Measurements from ENCODE around the gene SS18. TPM values are rescaled to one million over a fixed set of nuclear protein-coding genes. Genes with fewer than 3 reads are reported as not detected.
A peak's percentile ranks its signal among the peaks of the same experiment; 100 is the strongest.
"Not testable (repeated sequence)": the region's sequence is repeated elsewhere in the genome, so short reads cannot be mapped to it uniquely, and the experiment has no call there.

SS18 gene
- total RNA-seq: 10 to 100 TPM; 40.2 to 88.1 TPM

DNA sequence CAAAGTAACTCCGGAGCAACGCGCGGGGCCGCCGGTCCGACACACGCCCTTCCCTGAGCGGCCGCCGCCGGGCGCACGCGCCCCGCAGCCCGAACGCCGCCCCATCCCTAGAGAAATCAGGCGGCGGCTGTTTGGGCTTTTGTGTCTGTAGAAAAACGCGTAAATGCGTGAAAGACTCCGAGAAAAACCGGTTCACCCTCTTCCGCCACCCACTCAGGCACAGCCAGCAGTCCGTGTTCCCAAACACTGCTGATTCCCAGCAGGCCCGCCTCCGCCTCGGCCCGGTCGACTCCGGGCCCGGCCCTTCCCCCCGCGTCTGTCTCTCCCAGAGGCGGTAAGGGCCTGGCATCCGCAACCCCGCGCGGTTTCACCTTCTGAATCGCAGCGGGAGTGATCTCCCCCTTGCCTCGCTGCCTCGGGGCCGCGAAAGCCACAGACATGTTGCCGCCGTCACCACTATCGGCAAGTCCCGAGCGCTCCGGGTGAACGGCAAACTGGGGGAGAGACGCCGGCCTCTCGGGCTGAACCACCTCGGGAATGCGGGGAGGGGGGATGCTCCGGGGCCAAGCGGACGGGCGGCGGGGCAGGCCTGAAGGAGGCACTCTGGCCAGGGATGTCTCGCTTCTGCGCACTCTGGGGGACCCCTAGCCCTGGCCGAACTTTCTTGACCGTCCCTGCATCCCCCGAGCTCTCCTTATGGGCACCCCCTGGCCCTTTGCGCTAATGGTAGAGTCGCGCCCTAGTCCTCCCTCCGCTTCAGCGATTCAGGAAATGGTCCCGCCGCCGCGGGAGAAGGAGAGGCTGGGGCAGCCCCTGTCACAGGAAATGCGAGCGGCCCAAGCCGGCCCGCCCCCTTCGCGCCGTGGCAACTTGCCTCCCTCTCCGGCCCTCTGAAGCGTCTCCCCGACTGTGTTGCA lies at the start of gene SS18:
SS18 (minus strand) TSS at position 484 of the 917 bp plus-strand sequence; CDS start at position 440, 44 bp downstream.
- Mint-ChIP-seq H3K9me3 (no peaks in the 10 kb centered on the region), H3K36me3 (peaks cover 15 to 22% of the 10 kb centered on the region in 2 donors), H3K27ac (peak within 1 kb of the TSS; percentile 95 to 98)
- ATAC-seq (peak; percentile 83 to 87), DNase-seq (ENCODE audit: low spot score in 2 of 2) (peak; percentile 88 to 95)

- no peak for ATAC-seq
- H3K9me3 Mint-ChIP-seq: no peaks in the 10 kb centered on the region
- no peak overlapping the region for H3K27ac Mint-ChIP-seq
Measured at GRCh38 chr18:26135548-26135947, 45.1 kb upstream of the SS18 start.

DNA sequence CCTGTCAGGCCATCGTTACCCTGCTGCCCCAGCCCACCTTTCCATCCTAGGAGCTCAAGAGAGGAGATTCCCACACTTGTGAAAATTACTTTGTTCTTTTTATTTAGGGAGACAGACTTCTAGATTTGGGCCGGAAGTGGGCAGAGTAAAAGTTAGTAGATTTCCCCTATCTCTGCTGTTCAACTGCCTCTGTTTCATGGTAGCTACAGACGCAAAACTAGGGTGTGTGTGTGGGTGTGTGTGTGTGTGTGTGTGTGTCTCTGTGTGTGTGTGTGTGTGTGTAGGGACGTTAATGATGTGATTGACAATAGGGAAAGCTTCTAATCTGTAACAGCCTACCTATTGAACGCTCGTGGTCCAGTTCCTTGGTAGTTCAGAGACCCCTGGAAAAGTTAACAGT lies 43.7 kb upstream of the SS18 start:
- no peak for DNase-seq (ENCODE audit: low spot score in 2 of 2)
- no peaks in the 10 kb centered on the region for H3K36me3 Mint-ChIP-seq
- H3K27ac Mint-ChIP-seq: peak overlapping the region; percentile 33 to 85
- H3K9me3 Mint-ChIP-seq: no peaks in the 10 kb centered on the region
- peak in 1 of 2 donors; percentile 32 for ATAC-seq

More at GRCh38 chr18:26135548-26135947, 45.1 kb upstream of the SS18 start:
- DNase-seq (ENCODE audit: low spot score in 2 of 2): no peak
- H3K36me3 Mint-ChIP-seq: no peaks in the 10 kb centered on the region

DNA sequence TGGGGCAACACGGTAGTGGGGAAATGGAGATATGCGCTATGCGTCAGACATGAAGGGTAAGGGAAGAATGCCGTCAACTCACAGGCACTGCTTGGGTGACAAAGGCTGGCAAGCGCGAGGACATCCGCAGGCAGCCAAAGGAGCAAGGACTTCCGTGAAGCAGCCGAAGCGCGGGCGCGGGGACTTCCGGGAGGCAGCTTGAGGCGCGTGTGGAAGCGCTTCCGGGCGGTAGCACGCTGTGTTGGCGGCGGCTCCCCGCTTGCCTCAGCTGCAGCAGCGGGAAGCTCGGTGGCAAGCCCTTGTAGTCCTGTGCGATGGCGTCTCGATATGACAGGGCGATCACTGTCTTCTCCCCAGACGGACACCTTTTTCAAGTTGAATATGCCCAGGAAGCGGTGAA lies 43.2 kb upstream of the SS18 start, which contains the start of gene PSMA8:
PSMA8 (plus strand) TSS at position 218 of the 400 bp plus-strand sequence; CDS start at position 315, 97 bp downstream.
- DNase-seq (ENCODE audit: low spot score in 2 of 2): peak; percentile 10 to 72
- Mint-ChIP-seq H3K27ac (peak within 1 kb of the TSS; percentile 33 to 85), H3K9me3 (no peaks in the 10 kb centered on the region), H3K36me3 (no peaks in the 10 kb centered on the region)
- peak; percentile 85 to 94 for ATAC-seq

DNA sequence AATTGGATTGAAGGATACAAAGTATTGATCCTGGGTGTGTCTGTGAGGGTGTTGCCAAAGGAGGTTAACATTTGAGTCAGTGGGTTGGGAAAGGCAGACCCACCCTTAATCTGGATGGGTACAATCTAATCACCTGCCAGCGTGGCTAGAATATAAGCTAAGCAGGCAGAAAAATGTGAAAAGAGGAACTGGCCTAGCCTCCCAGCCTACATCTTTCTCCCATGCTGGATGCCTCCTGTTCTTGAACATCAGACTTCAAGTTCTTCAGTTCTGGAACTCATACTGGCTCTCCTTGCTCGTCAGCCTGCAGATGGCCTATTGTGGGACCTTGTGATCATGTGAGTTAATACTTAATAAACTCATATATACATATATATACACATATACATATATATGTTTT lies 37.8 kb upstream of the SS18 start:
- H3K36me3 Mint-ChIP-seq; H3K27ac Mint-ChIP-seq; ATAC-seq; H3K9me3 Mint-ChIP-seq; DNase-seq (ENCODE audit: low spot score in 2 of 2): not testable (repeated sequence)

DNA sequence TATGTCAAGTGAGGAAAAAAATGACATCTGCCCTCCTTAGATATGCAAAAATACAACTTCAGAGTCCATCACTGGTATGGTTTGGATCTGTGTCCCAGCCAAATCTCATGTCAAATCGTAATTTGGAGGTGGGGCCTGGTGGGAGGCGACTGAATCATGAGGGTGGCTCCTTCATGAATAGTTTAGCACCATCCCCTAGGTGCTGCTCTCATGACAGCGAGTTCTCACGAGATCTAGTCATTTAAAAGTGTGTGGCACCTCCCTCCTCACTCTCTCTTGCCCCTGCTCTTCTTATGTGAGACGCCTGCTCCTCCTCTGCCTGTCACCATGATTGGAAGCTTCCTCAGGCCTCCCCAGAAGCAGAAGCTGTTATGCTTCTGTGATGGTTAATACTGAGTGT lies 37.4 kb upstream of the SS18 start:
- ATAC-seq: no peak

GRCh38 chr18:26121994-26122393 lies 31.6 kb upstream of the SS18 start:
- H3K36me3 Mint-ChIP-seq; H3K27ac Mint-ChIP-seq; ATAC-seq; DNase-seq (ENCODE audit: low spot score in 2 of 2): not testable (repeated sequence)
- H3K9me3 Mint-ChIP-seq: peaks cover 5 to 18% of the 10 kb centered on the region in 2 donors

More for the DNA sequence above, 37.4 kb upstream of the SS18 start:
- H3K36me3 Mint-ChIP-seq: peaks cover 0 to 7% of the 10 kb centered on the region in 2 donors
- peaks cover 4 to 8% of the 10 kb centered on the region in 2 donors for H3K9me3 Mint-ChIP-seq
- no peak for DNase-seq (ENCODE audit: low spot score in 2 of 2)
- H3K27ac Mint-ChIP-seq: no peak overlapping the region

DNA sequence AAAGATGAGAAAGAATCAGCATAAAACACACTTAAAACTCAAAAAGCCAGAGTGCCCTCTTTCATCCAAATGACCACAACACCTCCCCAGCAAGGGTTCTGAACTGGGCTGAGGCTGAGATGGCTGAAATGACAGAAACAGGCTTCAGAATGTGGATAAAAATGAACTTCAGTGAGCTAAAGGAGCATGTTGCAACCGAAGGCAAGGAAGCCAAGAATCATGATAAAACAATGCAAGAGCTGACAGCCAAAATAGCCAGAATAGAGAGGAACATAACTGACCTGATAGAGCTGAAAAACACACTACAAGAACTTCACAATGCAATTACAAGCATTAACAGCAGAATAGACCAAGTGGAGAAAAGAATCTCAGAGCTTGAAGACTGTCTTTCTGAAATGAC lies 31.1 kb upstream of the SS18 start:
- H3K36me3 Mint-ChIP-seq: peaks cover 0 to 7% of the 10 kb centered on the region in 2 donors
- ATAC-seq (no peak), DNase-seq (ENCODE audit: low spot score in 2 of 2) (no peak)
- peak overlapping the region in 1 of 2 donors; percentile 4 for H3K27ac Mint-ChIP-seq
- peaks cover 5 to 18% of the 10 kb centered on the region in 2 donors for H3K9me3 Mint-ChIP-seq

DNA sequence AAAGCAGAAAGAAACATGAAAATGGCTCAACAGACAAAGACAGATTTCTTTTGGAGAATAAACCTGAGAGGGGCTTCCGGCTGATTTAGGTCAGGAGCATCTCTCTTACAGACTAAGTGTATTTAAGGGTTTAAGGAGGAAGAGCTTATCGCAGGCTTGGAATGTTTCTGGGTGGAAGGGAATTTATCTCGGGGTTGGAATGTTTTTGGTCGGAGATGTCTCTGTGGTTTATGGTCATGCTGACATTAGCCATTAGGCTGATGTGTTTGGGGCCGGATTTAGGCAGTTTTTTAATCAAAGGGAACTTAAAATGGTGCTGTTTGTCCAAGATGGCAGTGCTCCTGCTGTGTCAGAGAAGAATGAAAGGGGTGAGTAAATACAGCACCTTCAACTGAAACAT lies 28.8 kb upstream of the SS18 start:
- DNase-seq (ENCODE audit: low spot score in 2 of 2) (no peak), ATAC-seq (no peak)
- H3K9me3 Mint-ChIP-seq: peaks cover 5 to 18% of the 10 kb centered on the region in 2 donors
- no peak overlapping the region for H3K27ac Mint-ChIP-seq
- peaks cover 0 to 7% of the 10 kb centered on the region in 2 donors for H3K36me3 Mint-ChIP-seq

GRCh38 chr18:26104035-26104434 lies 13.6 kb upstream of the SS18 start:
- no peak overlapping the region for H3K27ac Mint-ChIP-seq
- H3K9me3 Mint-ChIP-seq: no peaks in the 10 kb centered on the region
- ATAC-seq (no peak), DNase-seq (ENCODE audit: low spot score in 2 of 2) (no peak)
- no peaks in the 10 kb centered on the region for H3K36me3 Mint-ChIP-seq

GRCh38 chr18:26103579-26103978 lies 13.2 kb upstream of the SS18 start:
- H3K36me3 Mint-ChIP-seq: no peaks in the 10 kb centered on the region
- no peaks in the 10 kb centered on the region for H3K9me3 Mint-ChIP-seq
- H3K27ac Mint-ChIP-seq: no peak overlapping the region
- DNase-seq (ENCODE audit: low spot score in 2 of 2): peak in 1 of 2 donors; percentile 55
- peak; percentile 73 to 76 for ATAC-seq

DNA sequence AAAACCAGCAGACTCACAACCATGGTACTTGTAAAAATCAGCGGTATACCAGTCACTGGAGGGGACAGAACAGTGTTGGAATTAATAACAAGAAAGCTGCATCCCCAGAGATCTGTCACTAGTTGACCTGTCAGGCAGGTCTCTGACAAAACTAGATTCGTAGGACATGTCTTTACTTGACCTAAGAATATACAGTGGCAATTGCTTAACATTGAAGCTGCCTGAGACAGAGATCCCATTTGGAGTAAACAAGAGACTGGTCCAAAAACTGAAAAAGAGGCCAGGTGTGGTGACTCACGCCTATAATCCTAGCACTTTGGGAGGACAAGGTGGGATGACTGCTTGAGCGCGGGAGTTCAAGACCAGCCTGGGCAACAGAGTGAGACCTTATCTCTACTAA lies 7.2 kb upstream of the SS18 start:
- DNase-seq (ENCODE audit: low spot score in 2 of 2) (no peak), ATAC-seq (no peak)
- Mint-ChIP-seq H3K27ac (no peak overlapping the region), H3K9me3 (peaks cover 0 to 4% of the 10 kb centered on the region in 2 donors), H3K36me3 (no peaks in the 10 kb centered on the region)

DNA sequence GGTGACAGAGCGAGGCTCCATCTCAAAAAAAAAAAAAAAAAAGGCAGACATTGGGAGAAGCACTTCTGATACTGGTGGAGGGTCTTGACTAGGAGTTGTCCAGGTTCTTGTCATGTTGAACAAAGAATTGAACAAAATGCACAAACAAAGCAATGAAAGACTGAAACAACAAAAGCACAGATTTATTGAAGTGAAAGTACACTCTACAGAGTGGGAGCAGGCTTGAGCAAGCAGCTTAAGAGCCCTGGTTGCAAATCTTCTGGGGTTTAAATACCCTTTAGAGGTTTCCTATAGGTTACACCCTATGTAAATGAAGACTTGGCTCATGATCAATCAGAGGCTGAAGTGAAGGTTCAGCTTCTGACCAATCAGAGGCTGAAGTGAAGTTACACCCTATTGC lies 6.4 kb upstream of the SS18 start:
- H3K27ac Mint-ChIP-seq: no peak overlapping the region
- DNase-seq (ENCODE audit: low spot score in 2 of 2): no peak
- ATAC-seq: no peak
- no peaks in the 10 kb centered on the region for H3K36me3 Mint-ChIP-seq
- H3K9me3 Mint-ChIP-seq: peaks cover 0 to 4% of the 10 kb centered on the region in 2 donors

GRCh38 chr18:26091047-26091630 lies 726 bp upstream of the SS18 start:
- DNase-seq (ENCODE audit: low spot score in 2 of 2) (no peak), ATAC-seq (peak; percentile 43 to 64)
- peak overlapping the region; percentile 95 to 98 for H3K27ac Mint-ChIP-seq
- no peaks in the 10 kb centered on the region for H3K9me3 Mint-ChIP-seq
- peaks cover 15 to 22% of the 10 kb centered on the region in 2 donors for H3K36me3 Mint-ChIP-seq

DNA sequence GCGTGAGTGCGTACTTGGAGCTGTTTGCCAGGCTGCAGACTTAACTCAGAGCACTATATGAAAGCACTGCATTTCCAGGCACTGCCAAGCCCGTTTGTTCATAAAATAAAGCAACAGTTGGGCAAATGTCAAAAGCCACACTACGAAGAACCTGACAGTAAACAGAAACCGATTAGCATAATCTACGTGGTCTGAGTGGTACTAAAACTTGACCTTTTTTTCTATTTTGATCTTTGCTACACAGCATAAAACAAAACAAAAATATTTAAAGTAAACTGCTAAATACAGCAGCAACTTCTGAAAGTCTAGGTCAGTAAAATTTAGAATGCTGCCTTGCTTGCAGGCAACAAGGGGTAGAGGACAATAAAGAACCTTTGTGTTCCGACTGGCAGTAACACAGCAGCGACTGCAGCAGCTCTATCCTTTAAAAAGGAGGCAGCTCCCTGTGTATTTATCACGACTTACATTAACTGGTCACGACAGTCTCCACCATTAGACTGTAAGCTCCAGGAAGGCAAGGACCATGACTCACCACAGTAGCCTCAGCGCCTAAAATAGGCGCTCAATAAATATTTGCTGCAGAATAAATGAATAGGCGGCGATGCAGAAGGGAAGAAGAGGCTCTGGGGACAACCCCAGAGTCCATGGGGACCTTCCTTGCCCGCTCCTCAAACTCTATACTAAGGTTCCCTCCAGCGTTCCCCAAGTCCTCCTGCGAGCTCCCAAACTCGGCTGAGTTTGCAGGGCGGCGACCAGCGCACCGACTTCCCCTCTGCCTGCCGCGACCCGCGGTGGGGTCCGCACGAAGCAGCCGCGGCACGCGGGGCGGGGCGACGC lies 902 bp downstream of the SS18 start:
- no peak for DNase-seq (ENCODE audit: low spot score in 2 of 2)

GRCh38 chr18:26088487-26088886 lies 1.9 kb downstream of the SS18 start:
- Mint-ChIP-seq H3K36me3 (peaks cover 26 to 27% of the 10 kb centered on the region in 2 donors), H3K9me3 (no peaks in the 10 kb centered on the region), H3K27ac (peak overlapping the region in 1 of 2 donors; percentile 95)
- no peak for ATAC-seq
- DNase-seq (ENCODE audit: low spot score in 2 of 2): no peak

More for the DNA sequence above, 902 bp downstream of the SS18 start:
- Mint-ChIP-seq H3K36me3 (peaks cover 20 to 22% of the 10 kb centered on the region in 2 donors), H3K9me3 (no peaks in the 10 kb centered on the region), H3K27ac (peak overlapping the region; percentile 29 to 95)
- ATAC-seq: peak in 1 of 2 donors; percentile 23
